MCF 10A (cell line): Measurements from ENCODE around the gene PPARA. TPM values are rescaled to one million over a fixed set of nuclear protein-coding genes. Genes with fewer than 3 reads are reported as not detected.

Experiments
- BruUV-seq: library from RNA; stranded (reverse); fragments of 400-500 nt; replicated peaks from 2 replicates; lab custom pipeline; 2021; lab: Mats Ljungman, UMichigan
- CTCF ChIA-PET: fragments of 300-600 bp; sonication (Branson Sonifier 250); formaldehyde crosslinking; extraction: SDS; loops from one replicate; lab custom pipeline; 2021; ENCODE audit warnings: antibody characterized with exemption, inconsistent platforms; lab: Yijun Ruan, JAX
- POLR2A ChIA-PET: fragments of 300-600, 350-650 bp; sonication (Branson Sonifier 250); formaldehyde crosslinking; extraction: SDS; loops from one replicate; lab custom pipeline; 2020; ENCODE audit warnings: antibody characterized with exemption, inconsistent platforms; lab: Yijun Ruan, JAX
- DNase-seq: peaks from one replicate; pipeline ENCODE4 v3.0.0-alpha.2; 2018; ENCODE audit not compliant: unreplicated experiment
- H3K27ac Mint-ChIP-seq: one replicate; pipeline ENCODE4 v1.8.0; 2022; ENCODE audit warnings: mild to moderate bottlenecking, low read depth, mixed read lengths; ENCODE audit not compliant: unreplicated experiment
- H3K27me3 Mint-ChIP-seq: one replicate; pipeline ENCODE4 v1.8.0; 2022; ENCODE audit warnings: mixed read lengths; ENCODE audit not compliant: insufficient read depth, unreplicated experiment
- H3K36me3 Mint-ChIP-seq: one replicate; pipeline ENCODE4 v1.8.0; 2022; ENCODE audit warnings: mild to moderate bottlenecking, moderate library complexity, mixed read lengths; ENCODE audit not compliant: insufficient read depth, unreplicated experiment
- H3K4me1 Mint-ChIP-seq: one replicate; pipeline ENCODE4 v1.8.0; 2022; ENCODE audit warnings: mixed read lengths; ENCODE audit not compliant: insufficient read depth, unreplicated experiment
- H3K4me3 Mint-ChIP-seq: one replicate; pipeline ENCODE4 v1.8.0; 2022; ENCODE audit warnings: mild to moderate bottlenecking, moderate library complexity, mixed read lengths; ENCODE audit not compliant: unreplicated experiment
- H3K9me3 Mint-ChIP-seq: one replicate; pipeline ENCODE4 v1.8.0; 2022; ENCODE audit warnings: mixed read lengths; ENCODE audit not compliant: unreplicated experiment
- intact Hi-C: fragments of 100-400 bp; cut with micrococcal nuclease; formaldehyde crosslinking; loops from 2 replicates; pipeline ENCODE4 v1.14.1; 2022
- total RNA-seq: library from RNA; stranded (reverse); gene quantifications from 2 replicates; pipeline ENCODE4 v1.2.3, GENCODE V29; 2022
- TF ChIP-seq, protein P1 (sequence below): fragments of 200-600 bp; IDR thresholded peaks from one replicate; pipeline ENCODE4 v1.8.0; 2022; ENCODE audit warnings: antibody characterized with exemption, mild to moderate bottlenecking; ENCODE audit not compliant: unreplicated experiment

The PPARA gene
- total RNA-seq, 1 experiment from 2014 or later = 8.0 TPM

DNA sequence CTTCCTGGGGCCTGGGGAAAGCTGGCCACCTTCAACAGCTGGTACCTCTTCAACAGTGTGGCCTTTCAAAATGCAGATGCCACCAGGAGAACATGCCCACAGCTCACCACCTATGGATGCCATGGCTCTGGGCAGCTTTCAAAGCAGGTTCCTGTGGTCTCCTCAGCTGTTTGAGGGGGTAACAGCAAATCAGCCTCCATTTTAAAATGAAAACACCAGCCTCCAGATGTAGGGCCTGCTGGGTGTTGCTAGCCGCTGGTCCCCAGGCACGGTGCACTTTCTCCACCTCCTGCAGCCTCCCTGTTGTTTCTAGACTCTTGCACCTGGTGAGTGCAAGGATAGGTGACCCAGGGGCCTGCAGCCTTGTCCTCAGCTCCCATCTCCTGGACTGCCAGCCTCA is 89.7 kb downstream of the PPARA start:
- intact Hi-C loops = no loop called here
- no peak for DNase-seq

DNA sequence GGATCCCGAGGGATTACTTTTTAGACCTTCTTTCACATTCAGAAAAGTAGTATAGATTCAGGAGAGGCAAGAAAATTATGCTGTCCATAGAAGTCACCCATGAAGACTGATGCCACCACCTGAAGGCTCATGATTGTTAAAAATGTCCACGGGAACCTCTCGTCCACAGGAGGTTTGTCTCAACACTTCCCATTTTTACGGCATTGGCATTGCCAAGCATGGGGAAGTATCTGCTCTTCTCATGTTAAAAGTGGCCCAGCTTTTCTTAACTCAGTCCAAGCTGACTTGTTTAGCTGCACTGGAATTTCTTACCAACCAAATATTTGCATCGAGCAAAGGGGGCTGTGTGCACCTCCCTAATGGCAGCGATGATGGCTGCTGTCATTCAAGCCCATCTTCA is 90.2 kb downstream of the PPARA start:
- no peak overlapping the region for H3K4me3 Mint-ChIP-seq
- no peak overlapping the region for H3K27ac Mint-ChIP-seq
- peaks cover 10% of the 10 kb centered on the region for H3K36me3 Mint-ChIP-seq
- ChIA-PET POLR2A (interaction anchor here (0.7 kb wide), 2 partner anchors 9 to 238 kb away, joined by 3 read pairs; no protein-coding TSS in a partner anchor), CTCF (no interaction called here)
- BruUV-seq = no TSS peak
- intact Hi-C loops = no loop called here
- no peaks in the 10 kb centered on the region for H3K27me3 Mint-ChIP-seq
- TF ChIP-seq, protein P1, sequence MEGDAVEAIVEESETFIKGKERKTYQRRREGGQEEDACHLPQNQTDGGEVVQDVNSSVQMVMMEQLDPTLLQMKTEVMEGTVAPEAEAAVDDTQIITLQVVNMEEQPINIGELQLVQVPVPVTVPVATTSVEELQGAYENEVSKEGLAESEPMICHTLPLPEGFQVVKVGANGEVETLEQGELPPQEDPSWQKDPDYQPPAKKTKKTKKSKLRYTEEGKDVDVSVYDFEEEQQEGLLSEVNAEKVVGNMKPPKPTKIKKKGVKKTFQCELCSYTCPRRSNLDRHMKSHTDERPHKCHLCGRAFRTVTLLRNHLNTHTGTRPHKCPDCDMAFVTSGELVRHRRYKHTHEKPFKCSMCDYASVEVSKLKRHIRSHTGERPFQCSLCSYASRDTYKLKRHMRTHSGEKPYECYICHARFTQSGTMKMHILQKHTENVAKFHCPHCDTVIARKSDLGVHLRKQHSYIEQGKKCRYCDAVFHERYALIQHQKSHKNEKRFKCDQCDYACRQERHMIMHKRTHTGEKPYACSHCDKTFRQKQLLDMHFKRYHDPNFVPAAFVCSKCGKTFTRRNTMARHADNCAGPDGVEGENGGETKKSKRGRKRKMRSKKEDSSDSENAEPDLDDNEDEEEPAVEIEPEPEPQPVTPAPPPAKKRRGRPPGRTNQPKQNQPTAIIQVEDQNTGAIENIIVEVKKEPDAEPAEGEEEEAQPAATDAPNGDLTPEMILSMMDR = no peak
- no peaks in the 10 kb centered on the region for H3K4me1 Mint-ChIP-seq
- no peak for DNase-seq
- no peaks in the 10 kb centered on the region for H3K9me3 Mint-ChIP-seq

More for the DNA sequence above, 89.7 kb downstream of the PPARA start:
- no peaks in the 10 kb centered on the region for H3K9me3 Mint-ChIP-seq
- CTCF ChIA-PET = no interaction called here
- H3K27ac Mint-ChIP-seq = no peak overlapping the region
- H3K27me3 Mint-ChIP-seq = no peaks in the 10 kb centered on the region
- BruUV-seq = no TSS peak
- no peaks in the 10 kb centered on the region for H3K4me1 Mint-ChIP-seq
- TF ChIP-seq, protein P1 = no peak
- H3K36me3 Mint-ChIP-seq = peaks cover 13% of the 10 kb centered on the region
- POLR2A ChIA-PET = interaction anchor here (0.7 to 1.2 kb wide), 3 partner anchors 8 to 238 kb away, joined by 3 to 4 read pairs (median 3); partner anchors contain the start of gene CDPF1
- H3K4me3 Mint-ChIP-seq = no peak overlapping the region

DNA sequence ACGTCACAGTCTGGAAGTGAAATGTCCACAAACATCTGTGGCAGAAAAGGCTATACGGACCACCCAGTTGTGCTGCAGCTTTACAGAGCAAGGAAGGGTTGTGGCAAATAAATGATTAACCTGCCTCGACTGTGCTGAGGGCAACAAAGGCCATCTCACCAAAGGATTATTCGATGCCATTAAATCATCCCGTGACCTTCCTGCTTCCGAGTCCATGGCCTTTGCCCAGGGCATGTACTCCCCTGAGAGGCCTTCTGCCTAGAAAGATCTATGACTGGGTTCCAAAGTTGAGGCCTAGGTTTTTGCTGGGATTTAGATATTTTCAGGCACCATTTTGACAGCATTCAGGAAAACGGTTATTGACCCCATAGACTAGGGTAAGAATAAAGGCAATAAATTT is 90.6 kb downstream of the PPARA start:
- no peaks in the 10 kb centered on the region for H3K27me3 Mint-ChIP-seq
- CTCF ChIA-PET = interaction anchor here (0.7 kb wide), 1 partner anchor 35 kb away, joined by 3 read pairs; no protein-coding TSS in a partner anchor
- peaks cover 10% of the 10 kb centered on the region for H3K36me3 Mint-ChIP-seq
- POLR2A ChIA-PET = interaction anchor here (0.6 to 1.2 kb wide), 4 partner anchors 9 to 239 kb away, joined by 3 read pairs; no protein-coding TSS in a partner anchor
- no peak overlapping the region for H3K27ac Mint-ChIP-seq
- no peaks in the 10 kb centered on the region for H3K4me1 Mint-ChIP-seq
- TF ChIP-seq, protein P1 = no peak
- no TSS peak for BruUV-seq
- intact Hi-C loops = no loop called here
- DNase-seq = no peak
- no peaks in the 10 kb centered on the region for H3K9me3 Mint-ChIP-seq
- H3K4me3 Mint-ChIP-seq = no peak overlapping the region

DNA sequence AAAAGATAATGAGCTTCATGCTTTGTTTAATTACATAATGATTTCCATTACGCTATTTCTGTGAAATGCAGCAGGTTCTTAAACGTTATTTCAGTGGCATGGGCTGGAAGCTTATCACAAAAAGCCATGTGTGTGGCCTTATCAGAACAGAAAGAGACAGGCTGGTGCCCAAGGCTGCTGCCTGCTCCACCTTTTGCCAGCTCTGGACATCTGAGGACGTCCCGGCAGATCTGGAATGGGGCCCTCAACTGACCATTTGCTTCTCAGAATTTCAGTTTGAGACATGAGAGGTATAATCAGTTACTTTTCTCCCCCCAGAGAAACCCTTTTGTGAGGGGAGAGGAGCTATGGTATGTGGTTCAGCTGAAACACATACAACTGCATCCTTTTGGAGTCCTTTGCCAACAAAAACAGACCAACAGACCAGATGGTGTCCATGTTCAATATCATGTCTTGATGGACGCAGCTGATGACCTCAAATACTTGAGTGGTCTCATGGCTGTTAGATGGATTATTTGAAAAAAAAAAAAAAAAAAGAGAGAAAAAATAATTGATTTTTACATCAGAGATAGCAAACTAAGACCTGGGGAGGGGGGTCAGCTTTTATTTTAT is 91.2 kb downstream of the PPARA start:
- ChIA-PET CTCF (interaction anchor here (0.7 to 0.8 kb wide), 2 partner anchors 34 to 120 kb away, joined by 3 to 4 read pairs; no protein-coding TSS in a partner anchor), POLR2A (interaction anchor here (0.6 to 1.2 kb wide), 3 partner anchors 9 to 35 kb away, joined by 3 read pairs; no protein-coding TSS in a partner anchor)
- TF ChIP-seq, protein P1 = no peak
- Mint-ChIP-seq H3K27ac (no peak overlapping the region), H3K4me1 (no peaks in the 10 kb centered on the region), H3K36me3 (peaks cover 10% of the 10 kb centered on the region), H3K4me3 (no peak overlapping the region), H3K27me3 (no peaks in the 10 kb centered on the region), H3K9me3 (no peaks in the 10 kb centered on the region)
- intact Hi-C loops = no loop called here
- no peak for DNase-seq
- no TSS peak for BruUV-seq
